Subcutaneous abdominal adipose tissue (tissue), 5 donors: Measurements from ENCODE around the gene COL5A1.

Experiments used
- H3K27ac ChIP-seq: one replicate; pipeline ENCODE4 v1.7.0; 2013; ENCODE audit warnings: low read depth, mild to moderate bottlenecking, inconsistent platforms, low read length, moderate library complexity
- H3K27me3 ChIP-seq, 5 donors: one replicate each; pipeline ENCODE4 v1.7.0; 2013; ENCODE audit warnings: low read length in 5 of 5, inconsistent platforms in 1 of 5; ENCODE audit not compliant: control insufficient read depth in 5 of 5, insufficient read depth in 4 of 5
- H3K36me3 ChIP-seq, 5 donors: one replicate each; pipeline ENCODE4 v1.7.0; 2013; ENCODE audit warnings: low read length in 5 of 5; ENCODE audit not compliant: control insufficient read depth in 5 of 5, insufficient read depth in 5 of 5
- H3K4me1 ChIP-seq, 5 donors: one replicate each; pipeline ENCODE4 v1.7.0; 2013; ENCODE audit warnings: low read length in 5 of 5, mild to moderate bottlenecking in 3 of 5, moderate library complexity in 1 of 5; ENCODE audit not compliant: control insufficient read depth in 5 of 5, insufficient read depth in 5 of 5
- H3K4me3 ChIP-seq, 5 donors: one replicate each; pipeline ENCODE4 v1.7.0; 2013; ENCODE audit warnings: low read length in 5 of 5, low read depth in 1 of 5
- H3K9ac ChIP-seq, 5 donors: one replicate each; pipeline ENCODE4 v1.7.0; 2013; ENCODE audit warnings: low read length in 5 of 5, mild to moderate bottlenecking in 4 of 5, moderate library complexity in 3 of 5
- H3K9me3 ChIP-seq, 5 donors: one replicate each; pipeline ENCODE4 v1.7.0; 2013; ENCODE audit warnings: low read length in 5 of 5; ENCODE audit not compliant: control insufficient read depth in 5 of 5
- donor health status: healthy.
- donor health status: healthy.
- donor health status: healthy.
- donor health status: healthy.
- donor health status: healthy.

Gene COL5A1

DNA sequence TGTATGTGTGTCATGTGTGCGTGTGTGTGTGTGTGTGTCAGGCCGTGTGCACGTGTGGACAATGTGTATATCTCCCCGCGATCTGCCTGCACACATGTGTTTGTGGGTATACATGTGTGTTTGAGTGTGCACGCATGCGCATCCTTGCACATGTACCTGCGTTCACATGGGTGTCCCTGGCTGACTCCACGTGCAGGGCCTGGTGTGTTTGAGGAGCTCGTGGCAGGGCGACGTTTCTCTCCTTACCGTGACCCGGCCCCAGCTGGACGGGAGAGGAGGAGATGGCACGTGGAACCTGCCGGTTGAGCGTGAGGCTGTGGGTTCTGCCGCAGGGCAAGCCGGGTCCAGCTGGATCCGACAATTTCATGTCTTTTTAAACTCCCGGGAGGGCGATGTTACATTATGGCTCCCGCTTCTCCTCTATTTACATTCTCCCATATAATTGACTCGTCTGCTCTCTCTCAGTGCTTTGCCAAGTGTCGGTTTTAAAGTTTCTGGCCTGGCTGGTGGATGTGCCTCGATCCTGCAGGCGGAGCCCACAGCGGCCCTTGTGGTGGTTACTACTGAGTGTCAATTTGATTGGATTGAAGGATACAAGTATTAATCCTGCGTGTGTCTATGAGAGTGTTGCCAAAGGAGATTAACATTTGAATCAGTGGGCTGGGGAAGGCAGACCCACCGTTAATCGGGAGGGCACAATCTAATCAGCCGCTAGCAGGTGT, 5.9 kb downstream of the COL5A1 start:
- H3K4me3 ChIP-seq, result no peak overlapping the region
- H3K36me3 ChIP-seq, result peaks cover 0 to 9% (median 5%) of the 10 kb centered on the region in 5 donors
- no peaks in the 10 kb centered on the region for H3K9me3 ChIP-seq
- H3K9ac ChIP-seq, result no peak overlapping the region
- peaks cover 0 to 3% (median 0%) of the 10 kb centered on the region in 5 donors for H3K27me3 ChIP-seq
- peaks cover 11 to 70% (median 54%) of the 10 kb centered on the region in 5 donors for H3K4me1 ChIP-seq
- no peak overlapping the region for H3K27ac ChIP-seq

DNA sequence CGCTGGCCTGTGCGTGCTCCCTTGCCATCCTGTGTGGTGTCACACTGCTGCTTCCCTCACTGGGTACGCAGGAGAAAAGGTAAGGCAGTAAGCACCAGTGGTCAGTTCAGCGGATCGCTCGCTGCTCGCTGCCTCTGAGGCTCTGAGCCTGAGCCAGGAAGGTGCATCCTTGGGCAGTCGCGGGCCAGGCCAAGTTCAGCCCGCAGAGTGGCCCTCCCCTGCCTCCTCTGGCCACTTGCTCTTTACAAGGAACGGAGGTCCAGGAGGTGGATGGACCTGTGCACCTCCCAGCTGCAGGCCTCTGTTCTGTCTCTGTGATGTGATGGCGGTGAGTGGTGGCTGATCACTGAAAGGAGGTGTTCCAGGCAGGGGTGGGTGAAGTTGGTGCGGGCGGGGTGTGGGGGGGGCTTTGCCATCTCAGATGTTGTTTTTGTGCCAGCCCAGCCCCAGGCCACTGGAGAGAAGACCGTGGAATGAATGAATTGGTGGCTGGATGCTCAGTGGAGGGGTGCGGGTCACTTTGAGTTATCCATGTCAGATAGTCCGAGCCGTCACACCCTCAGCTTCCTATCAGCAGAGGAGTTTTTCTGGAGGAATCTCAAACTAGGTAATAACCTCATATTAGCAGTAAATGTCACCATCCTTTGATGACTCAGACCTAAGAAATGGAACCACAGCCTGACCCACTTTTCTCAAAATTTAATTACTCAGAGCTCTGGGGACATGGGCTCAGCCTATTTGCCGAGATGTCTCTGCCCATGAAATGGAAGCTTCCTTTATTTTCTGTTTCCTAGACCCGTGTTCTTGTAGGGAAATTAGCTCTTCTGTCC, 7.3 kb downstream of the COL5A1 start:
- H3K4me1 ChIP-seq, result peaks cover 11 to 70% (median 49%) of the 10 kb centered on the region in 5 donors
- no peaks in the 10 kb centered on the region for H3K27me3 ChIP-seq
- H3K9me3 ChIP-seq, result no peaks in the 10 kb centered on the region
- no peak overlapping the region for H3K27ac ChIP-seq
- H3K9ac ChIP-seq, result no peak overlapping the region
- H3K4me3 ChIP-seq, result no peak overlapping the region
- H3K36me3 ChIP-seq, result peaks cover 0 to 10% (median 5%) of the 10 kb centered on the region in 5 donors

DNA sequence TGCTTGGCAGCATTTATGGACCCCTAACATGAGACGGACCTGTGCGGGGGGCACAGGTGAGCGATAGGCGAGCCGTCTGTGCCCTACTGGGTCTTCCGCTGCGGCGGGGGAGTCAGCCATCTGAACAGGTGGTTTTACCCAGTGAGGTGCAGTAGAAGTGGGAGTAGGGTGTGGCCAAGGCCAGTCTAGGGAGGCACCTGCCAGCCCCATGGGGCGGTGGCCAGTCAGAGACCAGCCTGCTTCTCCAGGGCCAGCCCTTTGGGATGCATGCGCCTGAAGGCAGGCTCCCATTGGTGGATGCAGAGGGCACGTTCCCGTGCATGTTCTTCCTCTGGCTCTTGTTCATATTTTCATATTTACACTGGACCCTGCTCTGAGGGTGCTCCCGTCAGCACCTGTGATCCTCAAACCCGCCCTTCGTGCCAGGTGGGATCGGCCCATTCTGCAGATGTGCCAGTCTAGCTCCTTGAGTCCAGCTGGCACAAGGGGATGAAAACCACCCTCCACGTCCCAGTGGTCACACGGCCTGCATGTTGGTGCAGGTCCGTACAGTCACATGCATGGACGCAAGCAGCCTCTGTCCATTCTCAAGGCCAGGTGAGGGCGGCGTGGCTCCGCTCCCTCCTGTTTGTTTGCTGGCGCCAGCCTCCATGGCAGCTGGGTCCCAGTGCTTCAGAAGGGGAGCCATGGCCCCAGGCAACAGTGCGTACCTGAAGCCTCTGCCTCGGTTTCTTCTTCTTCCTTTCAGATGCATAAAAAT, 9.0 kb downstream of the COL5A1 start:
- H3K27ac ChIP-seq, result no peak overlapping the region
- peaks cover 0 to 10% (median 5%) of the 10 kb centered on the region in 5 donors for H3K36me3 ChIP-seq
- H3K27me3 ChIP-seq, result no peaks in the 10 kb centered on the region
- no peak overlapping the region for H3K9ac ChIP-seq
- H3K4me3 ChIP-seq, result no peak overlapping the region
- H3K4me1 ChIP-seq, result peaks cover 7 to 62% (median 42%) of the 10 kb centered on the region in 5 donors
- H3K9me3 ChIP-seq, result no peaks in the 10 kb centered on the region

DNA sequence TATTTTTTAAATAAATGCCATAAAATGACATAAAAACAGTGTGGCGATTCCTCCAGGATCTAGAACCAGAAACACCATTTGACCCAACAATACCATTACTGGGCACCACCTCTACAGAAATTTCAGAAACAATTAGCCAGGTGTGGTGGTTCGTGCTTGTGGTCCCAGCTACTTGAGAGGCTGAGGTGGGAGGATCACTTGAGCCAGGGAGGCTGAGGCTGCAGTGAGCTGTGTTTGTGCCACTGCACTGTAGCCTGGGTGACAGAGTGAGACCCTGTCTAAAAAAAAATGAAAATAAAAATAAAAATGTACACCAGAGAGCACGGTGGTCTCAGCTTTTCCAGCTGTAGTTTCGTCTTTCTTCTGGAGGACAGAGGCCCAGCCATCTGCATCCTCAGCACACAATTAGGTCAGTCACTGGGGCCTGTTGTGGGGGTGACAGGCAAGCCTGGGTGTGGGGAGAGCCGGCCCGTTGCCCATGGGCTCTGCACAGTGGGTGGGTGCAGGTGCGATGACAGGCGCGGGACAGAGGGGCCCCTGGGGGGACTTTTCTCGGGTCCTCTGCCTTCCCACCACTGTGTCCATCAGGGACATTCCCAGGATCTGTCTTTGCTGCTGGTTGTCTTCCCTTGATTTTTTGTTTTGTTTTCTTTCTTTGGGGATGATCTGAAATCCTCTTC, 9.8 kb downstream of the COL5A1 start:
- H3K27me3 ChIP-seq, result no peaks in the 10 kb centered on the region
- peaks cover 0 to 10% (median 5%) of the 10 kb centered on the region in 5 donors for H3K36me3 ChIP-seq
- H3K9ac ChIP-seq, result no peak overlapping the region
- no peaks in the 10 kb centered on the region for H3K9me3 ChIP-seq
- H3K27ac ChIP-seq, result no peak overlapping the region
- peaks cover 7 to 55% (median 35%) of the 10 kb centered on the region in 5 donors for H3K4me1 ChIP-seq
- H3K4me3 ChIP-seq, result no peak overlapping the region

DNA sequence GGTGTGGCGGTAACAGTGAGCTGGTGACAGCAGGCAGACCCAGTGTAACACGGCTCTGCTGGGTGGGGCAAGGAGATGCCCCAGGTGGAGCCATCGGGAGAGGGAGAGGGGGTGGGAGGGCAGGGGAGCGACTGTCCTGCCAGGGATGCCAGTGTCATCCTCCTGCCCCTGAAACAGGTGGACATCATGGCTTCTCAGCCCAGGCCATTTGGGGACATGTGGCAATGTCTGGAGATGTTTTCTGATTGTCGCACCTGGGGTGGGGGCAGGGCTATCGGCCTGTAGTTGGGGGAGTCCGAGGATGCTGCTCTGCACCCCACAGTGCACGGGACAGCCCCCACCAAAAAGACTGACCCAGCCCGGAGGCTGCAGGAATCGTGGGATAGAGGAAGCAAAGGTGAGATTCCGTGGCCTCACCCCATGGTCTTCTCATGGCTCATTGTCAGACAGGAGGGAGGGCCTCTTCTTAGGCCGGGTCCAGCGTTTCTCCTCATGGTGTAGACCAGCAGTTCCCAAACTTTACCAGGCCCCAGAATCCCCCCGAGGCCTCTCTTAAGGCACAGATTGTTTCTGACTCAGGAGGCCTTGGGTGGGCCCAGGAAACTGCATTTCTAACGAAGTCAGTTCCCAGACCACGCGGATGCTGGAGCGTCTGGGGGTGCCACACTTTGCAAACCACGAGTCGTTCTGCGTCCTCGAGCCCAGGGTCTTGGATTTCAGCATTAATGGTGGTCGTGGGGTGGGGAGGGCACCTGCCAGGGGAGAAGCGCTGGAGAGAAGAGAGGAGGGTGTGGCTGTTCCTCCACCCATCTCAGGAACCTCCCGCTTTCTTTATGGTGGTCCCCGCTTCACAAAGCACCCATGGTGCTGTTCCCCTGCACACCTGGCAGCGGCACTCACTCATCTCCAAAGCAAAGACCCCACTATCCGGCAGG, 11.0 kb downstream of the COL5A1 start:
- Histone ChIP-seq H3K27me3 (no peaks in the 10 kb centered on the region), H3K27ac (no peak overlapping the region), H3K36me3 (peaks cover 0 to 10% (median 5%) of the 10 kb centered on the region in 5 donors), H3K4me3 (no peak overlapping the region), H3K9me3 (no peaks in the 10 kb centered on the region), H3K9ac (peak overlapping the region in 1 of 5 donors; percentile 15), H3K4me1 (peaks cover 0 to 43% (median 23%) of the 10 kb centered on the region in 5 donors)

DNA sequence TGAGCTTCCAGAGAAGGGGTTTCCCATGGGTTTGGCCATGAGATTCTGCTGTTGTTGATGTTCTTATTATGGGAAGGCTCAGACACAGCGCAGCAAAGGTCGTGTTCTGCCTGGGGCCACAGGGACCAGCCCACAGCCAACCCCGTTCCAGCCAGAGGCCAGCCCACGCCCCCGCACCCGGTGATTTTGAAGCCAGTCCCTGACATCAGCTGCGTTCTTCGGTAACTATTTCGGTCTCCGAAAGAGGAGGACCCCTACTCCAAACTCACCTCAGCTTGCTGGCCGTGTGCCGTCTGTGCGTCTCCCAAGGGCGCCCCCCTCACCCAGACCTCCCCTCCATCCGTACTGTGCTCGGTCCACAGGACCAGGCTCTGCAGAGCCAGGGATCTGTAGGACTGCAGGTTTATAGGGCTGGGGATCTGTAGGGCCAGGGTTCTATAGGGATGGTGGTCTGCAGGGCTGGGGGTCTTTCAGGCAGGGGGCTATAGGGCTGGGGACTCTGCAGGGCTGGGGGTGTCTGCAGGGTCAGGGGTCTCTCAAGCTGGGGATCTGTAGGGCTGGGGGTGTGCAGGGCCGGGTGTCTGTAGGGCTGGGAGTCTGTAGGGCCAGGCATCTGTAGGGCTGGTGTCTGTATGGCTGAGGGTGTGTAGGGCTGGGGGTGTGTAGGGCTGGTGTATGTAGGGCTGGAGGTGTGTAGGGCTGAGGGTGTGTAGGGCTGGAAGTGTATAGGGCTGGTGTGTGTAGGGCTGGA, 11.8 kb downstream of the COL5A1 start:
- Histone ChIP-seq H3K9ac (peak overlapping the region in 1 of 5 donors; percentile 15), H3K27ac (no peak overlapping the region), H3K9me3 (no peaks in the 10 kb centered on the region), H3K4me1 (peaks cover 0 to 36% (median 19%) of the 10 kb centered on the region in 5 donors), H3K36me3 (peaks cover 0 to 8% (median 3%) of the 10 kb centered on the region in 5 donors), H3K27me3 (no peaks in the 10 kb centered on the region), H3K4me3 (no peak overlapping the region)

DNA sequence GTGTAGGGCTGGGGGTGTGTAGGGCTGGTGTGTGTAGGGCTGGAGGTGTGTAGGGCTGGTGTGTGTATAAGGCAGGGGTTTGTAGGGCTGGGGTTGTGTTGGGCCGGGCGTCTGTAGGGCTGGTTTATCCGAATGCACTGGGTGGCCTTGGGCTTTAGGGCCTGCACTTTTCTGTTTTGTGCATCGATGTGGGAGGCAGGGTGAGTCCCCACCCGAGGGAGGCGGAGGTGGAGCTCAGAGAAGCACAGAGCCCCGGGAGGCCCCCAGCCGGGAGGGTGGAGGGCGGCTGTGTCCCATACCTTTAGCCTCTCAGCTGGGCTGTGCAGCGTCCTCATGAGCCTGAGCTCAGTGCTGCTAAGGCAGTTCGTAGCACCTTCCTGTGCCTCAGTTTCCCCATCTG, 13.5 kb downstream of the COL5A1 start:
- Histone ChIP-seq H3K4me3 (no peak overlapping the region), H3K9me3 (no peaks in the 10 kb centered on the region), H3K27me3 (no peaks in the 10 kb centered on the region), H3K36me3 (peaks cover 0 to 4% (median 0%) of the 10 kb centered on the region in 5 donors), H3K27ac (no peak overlapping the region), H3K9ac (no peak overlapping the region), H3K4me1 (peaks cover 0 to 32% (median 12%) of the 10 kb centered on the region in 5 donors)

DNA sequence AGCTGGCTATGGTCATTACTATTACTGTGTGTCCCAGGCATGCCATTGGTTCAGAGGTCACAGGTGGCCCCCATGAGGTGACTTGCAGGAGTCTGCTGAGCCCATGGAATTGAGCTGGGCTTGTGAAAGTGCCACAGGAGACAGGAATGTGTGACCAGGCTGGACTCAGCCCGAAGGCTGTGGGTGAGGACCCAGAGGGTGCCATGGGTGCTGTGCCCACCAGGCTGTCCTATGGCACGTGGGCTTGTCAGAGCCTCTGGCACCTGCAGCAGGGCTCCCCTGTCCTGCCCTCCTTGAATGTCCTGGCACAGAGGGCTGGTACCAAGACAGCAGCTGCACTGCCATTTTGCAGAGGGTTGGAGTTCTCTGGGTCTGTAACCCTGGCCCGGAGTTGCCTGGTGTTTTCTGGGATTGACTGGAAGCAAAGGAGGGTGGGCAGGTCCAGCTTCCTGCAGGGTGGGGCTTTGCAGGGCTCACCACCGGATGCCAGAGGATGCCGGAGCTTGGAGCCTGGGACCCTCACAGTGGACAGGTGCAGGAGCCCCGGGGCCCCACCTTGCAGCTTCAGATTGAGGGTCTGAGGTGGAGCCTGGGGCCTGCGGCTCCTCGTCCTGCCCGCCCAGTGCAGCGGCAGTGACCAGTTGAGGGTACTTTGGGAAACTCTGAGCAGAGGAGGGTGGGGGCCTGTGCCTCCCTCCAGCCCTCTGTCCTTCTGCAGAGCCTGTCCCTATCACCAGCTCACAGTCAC, 14.2 kb downstream of the COL5A1 start:
- H3K4me3 ChIP-seq, result no peak overlapping the region
- no peak overlapping the region for H3K27ac ChIP-seq
- H3K36me3 ChIP-seq, result peaks cover 0 to 4% (median 0%) of the 10 kb centered on the region in 5 donors
- peaks cover 0 to 29% (median 14%) of the 10 kb centered on the region in 5 donors for H3K4me1 ChIP-seq
- H3K9me3 ChIP-seq, result peaks cover 0 to 5% (median 0%) of the 10 kb centered on the region in 5 donors
- H3K9ac ChIP-seq, result peak overlapping the region in 1 of 5 donors; percentile 52
- H3K27me3 ChIP-seq, result no peaks in the 10 kb centered on the region
